ENCODE measurements around the gene ADCY5.

Gene ADCY5

DNA sequence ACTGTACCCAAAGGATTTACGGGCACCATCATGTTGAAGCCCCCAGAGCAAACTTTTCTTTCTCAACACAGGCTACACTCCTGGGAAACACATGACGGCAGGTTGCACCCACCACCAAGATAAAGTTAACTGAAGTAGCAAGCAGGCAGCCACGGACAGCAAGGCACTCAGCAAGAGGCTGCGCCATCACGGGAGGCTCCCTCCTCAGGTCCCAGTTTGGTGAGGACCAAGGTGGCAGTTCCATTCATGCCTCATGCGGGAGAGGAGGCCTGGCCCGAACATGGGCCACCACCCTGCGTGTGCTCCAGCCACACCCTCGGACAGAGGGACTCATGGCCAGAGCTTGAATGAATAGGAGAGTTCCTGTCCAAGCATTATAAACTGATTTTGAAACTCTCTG is 6.8 kb downstream of the ADCY5 start:
- no peak for DNase-seq (ENCODE audit: low read depth, low spot score)
- H3K4me3 ChIP-seq (ENCODE audit: low read depth, low read length): no peak overlapping the region
- ChIA-PET CTCF (interaction anchor here (0.9 to 1.2 kb wide), 2 partner anchors 48 to 117 kb away, joined by 3 to 4 read pairs; no protein-coding TSS in a partner anchor), POLR2A (no interaction called here)
- TF ChIP-seq, protein P1, sequence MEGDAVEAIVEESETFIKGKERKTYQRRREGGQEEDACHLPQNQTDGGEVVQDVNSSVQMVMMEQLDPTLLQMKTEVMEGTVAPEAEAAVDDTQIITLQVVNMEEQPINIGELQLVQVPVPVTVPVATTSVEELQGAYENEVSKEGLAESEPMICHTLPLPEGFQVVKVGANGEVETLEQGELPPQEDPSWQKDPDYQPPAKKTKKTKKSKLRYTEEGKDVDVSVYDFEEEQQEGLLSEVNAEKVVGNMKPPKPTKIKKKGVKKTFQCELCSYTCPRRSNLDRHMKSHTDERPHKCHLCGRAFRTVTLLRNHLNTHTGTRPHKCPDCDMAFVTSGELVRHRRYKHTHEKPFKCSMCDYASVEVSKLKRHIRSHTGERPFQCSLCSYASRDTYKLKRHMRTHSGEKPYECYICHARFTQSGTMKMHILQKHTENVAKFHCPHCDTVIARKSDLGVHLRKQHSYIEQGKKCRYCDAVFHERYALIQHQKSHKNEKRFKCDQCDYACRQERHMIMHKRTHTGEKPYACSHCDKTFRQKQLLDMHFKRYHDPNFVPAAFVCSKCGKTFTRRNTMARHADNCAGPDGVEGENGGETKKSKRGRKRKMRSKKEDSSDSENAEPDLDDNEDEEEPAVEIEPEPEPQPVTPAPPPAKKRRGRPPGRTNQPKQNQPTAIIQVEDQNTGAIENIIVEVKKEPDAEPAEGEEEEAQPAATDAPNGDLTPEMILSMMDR (IDR thresholded peaks at IDR 0.05; ENCODE audit: insufficient read depth, low read length, missing control alignments): no peak

DNA sequence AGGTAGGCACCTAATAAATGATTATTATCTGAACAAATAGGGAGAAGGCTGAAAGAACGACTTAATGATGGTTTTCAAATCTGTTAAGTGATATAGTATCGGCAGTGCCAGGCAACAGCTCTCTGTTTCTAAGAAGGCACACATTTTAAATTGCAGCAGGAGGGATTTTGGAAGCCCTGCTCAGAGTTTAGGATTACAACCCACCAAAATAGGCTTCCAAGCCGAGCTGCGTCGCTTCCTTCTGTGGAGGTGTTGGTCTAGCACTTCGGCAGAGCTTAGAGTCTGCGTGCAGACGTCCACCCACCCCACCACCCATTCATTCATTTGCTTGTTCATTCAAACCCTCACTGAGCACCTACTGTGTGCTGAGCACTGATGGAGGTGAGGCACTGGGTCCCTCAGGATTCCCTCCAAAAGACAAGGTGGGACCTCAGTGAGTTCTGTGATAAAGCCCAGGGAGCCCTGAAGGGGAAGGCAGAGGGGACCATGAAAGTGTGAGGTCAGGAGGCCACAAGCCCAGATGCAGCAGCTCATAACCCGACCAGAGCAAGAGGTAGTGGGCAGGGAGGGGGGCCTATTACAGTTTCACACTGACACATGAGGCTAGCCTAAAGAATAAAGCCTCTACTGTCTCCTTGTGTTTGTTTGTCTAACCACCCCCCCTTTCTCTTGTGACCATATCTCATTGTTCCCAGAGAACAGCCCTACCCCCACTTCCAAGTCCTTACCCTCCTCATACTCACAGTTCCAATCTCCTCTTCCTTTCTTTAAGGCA is 8.9 kb downstream of the ADCY5 start:
- no peak for DNase-seq (ENCODE audit: low read depth, low spot score)
- ChIA-PET CTCF (no interaction called here), POLR2A (no interaction called here)
- H3K4me3 ChIP-seq (ENCODE audit: low read depth, low read length): no peak overlapping the region
- TF ChIP-seq, protein P1 (IDR thresholded peaks at IDR 0.05; ENCODE audit: insufficient read depth, low read length, missing control alignments): no peak

DNA sequence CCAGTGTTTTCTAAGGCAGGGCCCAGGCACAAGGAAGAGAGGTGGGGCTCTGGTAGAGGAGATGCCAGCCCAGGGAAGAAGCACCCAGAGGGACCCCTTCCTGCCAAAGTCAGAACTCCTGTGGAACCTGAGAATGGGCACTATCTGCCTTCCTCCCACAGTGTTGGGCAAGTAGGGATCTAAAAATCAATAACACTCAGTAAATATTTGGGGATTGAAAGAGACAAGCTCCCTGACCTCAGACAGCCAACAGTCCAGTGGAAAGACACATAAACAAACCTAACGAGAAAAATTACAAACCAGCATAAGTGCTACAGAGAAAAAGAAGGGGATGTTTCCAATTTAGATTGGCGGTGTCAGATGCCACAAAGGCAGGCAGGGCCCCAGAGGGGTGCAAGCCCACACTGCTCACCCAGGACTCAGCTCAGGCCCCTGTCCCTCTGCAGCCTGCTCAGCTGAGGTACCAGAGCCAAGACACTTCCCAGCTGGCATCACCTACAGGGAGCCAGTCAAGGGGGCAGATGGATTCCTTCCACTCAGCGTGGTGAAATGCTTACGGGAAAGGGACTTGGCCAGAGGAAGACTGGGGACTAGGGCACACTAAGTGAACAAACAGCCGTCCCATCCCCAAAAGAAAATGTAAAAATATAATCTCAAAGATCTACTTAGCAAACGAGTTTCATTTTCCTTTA is 15.9 kb downstream of the ADCY5 start:
- ChIA-PET POLR2A (no interaction called here), CTCF (interaction anchor here (0.9 to 1.4 kb wide), 2 partner anchors 8 to 104 kb away, joined by 3 to 4 read pairs; no protein-coding TSS in a partner anchor)
- TF ChIP-seq, protein P1 (IDR thresholded peaks at IDR 0.05; ENCODE audit: insufficient read depth, low read length, missing control alignments): no peak
- no peak for DNase-seq (ENCODE audit: low read depth, low spot score)
- H3K4me3 ChIP-seq (ENCODE audit: low read depth, low read length): no peak overlapping the region

DNA sequence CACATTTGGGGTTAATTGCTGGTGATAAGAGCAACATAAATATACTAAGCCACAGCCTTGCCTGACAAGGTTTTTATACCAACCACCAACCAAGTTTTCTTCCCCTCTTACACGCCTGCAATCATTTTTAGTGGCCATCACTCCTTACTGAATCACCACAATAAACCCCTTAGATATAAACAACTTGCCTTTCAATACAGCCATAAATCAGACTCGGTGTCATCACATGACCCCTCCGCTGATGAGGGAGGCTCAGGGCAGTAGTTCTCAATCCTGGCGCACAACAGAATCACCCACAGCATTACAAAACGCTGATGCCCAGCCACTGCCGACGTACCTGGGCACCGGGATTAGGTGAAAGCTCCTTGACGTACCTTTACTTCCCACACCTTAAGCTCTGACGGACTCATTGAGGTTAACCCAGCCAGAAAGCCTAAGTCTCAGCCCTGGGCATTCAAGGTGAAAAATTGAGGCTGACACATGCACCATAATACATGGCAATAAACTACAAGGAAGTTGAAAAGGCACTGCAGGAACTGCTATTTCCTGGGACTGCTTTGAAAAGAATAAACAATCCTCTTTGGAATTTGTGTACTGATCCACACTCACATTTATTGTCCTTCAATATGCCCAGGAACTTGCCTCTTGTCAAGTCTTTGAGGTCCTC is 17.1 kb downstream of the ADCY5 start:
- no peak for DNase-seq (ENCODE audit: low read depth, low spot score)
- TF ChIP-seq, protein P1 (IDR thresholded peaks at IDR 0.05; ENCODE audit: insufficient read depth, low read length, missing control alignments): no peak
- POLR2A ChIA-PET: no interaction called here
- CTCF ChIA-PET: interaction anchor here (0.6 to 0.9 kb wide), 2 partner anchors 10 to 127 kb away, joined by 3 read pairs; no protein-coding TSS in a partner anchor
- H3K4me3 ChIP-seq (ENCODE audit: low read depth, low read length): no peak overlapping the region

DNA sequence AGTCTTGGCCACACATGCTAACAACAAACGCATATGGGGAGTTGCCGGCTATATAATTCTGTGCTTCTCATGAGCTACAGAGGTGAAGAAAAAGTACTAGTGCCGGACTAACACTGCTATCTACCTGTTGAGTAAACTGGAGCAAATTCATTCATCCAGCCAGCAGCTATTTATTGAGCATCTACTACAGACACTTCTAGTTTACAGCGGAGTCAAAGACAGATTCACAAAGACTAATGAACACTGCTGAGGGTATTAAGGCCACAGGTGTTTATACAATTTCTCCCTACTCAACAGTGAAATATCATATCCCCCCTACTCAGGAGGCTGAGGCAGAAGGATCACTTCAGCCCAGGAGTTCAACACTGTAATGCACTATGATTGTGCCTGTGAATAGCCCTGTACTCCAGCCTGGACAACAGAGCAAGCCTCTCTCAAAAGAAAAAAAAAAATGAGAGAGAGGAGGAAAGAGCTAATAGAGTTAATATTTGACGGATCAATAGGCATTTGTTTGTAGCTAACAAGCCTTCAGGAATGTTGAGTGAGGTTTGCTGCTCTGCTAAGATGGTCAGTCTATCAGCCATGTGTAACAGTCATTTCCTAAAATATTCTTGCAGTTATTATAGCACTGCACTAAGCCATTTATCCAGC is 17.8 kb downstream of the ADCY5 start:
- no peak overlapping the region for H3K4me3 ChIP-seq (ENCODE audit: low read depth, low read length)
- TF ChIP-seq, protein P1 (IDR thresholded peaks at IDR 0.05; ENCODE audit: insufficient read depth, low read length, missing control alignments): no peak
- ChIA-PET POLR2A (no interaction called here), CTCF (interaction anchor here (0.6 kb wide), 1 partner anchor 128 kb away, joined by 3 read pairs; no protein-coding TSS in a partner anchor)
- DNase-seq (ENCODE audit: low read depth, low spot score): no peak

Measured in AG04449 (cell line).